ENCODE data around the gene VPS37B.

The VPS37B gene

GRCh38 chr12:122893208-122894153, 2.4 kb downstream of the VPS37B start:
- no peak for TF ChIP-seq GATA2 (IDR thresholded peaks at IDR 0.05; ENCODE audit: low read depth, low read length)

GRCh38 chr12:122891661-122892525, 4.0 kb downstream of the VPS37B start:
- no peak for TF ChIP-seq GATA2 (IDR thresholded peaks at IDR 0.05; ENCODE audit: low read depth, low read length)

- TF ChIP-seq GATA3 (IDR thresholded peaks at IDR 0.05; ENCODE audit: low read depth, low read length) = no peak
- no peak for TF ChIP-seq GATA2 (IDR thresholded peaks at IDR 0.05; ENCODE audit: low read depth, low read length)
Observed at GRCh38 chr12:122889761-122890520, 6.0 kb downstream of the VPS37B start.

GRCh38 chr12:122888232-122888752, 7.6 kb downstream of the VPS37B start:
- TF ChIP-seq GATA2 (IDR thresholded peaks at IDR 0.05; ENCODE audit: low read depth, low read length) (no peak), GATA3 (IDR thresholded peaks at IDR 0.05; ENCODE audit: low read depth, low read length) (no peak)

GRCh38 chr12:122887819-122888212, 8.1 kb downstream of the VPS37B start:
- TF ChIP-seq GATA2 (IDR thresholded peaks at IDR 0.05; ENCODE audit: low read depth, low read length) (no peak), GATA3 (IDR thresholded peaks at IDR 0.05; ENCODE audit: low read depth, low read length) (no peak)

- TF ChIP-seq GATA2 (IDR thresholded peaks at IDR 0.05; ENCODE audit: low read depth, low read length) = no peak
- no peak for TF ChIP-seq GATA3 (IDR thresholded peaks at IDR 0.05; ENCODE audit: low read depth, low read length)
Observed at GRCh38 chr12:122886851-122887818, 8.8 kb downstream of the VPS37B start.

- no peak for TF ChIP-seq GATA3 (IDR thresholded peaks at IDR 0.05; ENCODE audit: low read depth, low read length)
- no peak for TF ChIP-seq GATA2 (IDR thresholded peaks at IDR 0.05; ENCODE audit: low read depth, low read length)
Observed at GRCh38 chr12:122886161-122886560, 9.8 kb downstream of the VPS37B start.

GRCh38 chr12:122884860-122885259, 11.1 kb downstream of the VPS37B start:
- no peak for TF ChIP-seq GATA3 (IDR thresholded peaks at IDR 0.05; ENCODE audit: low read depth, low read length)
- no peak for TF ChIP-seq GATA2 (IDR thresholded peaks at IDR 0.05; ENCODE audit: low read depth, low read length)

GRCh38 chr12:122884091-122884826, 11.7 kb downstream of the VPS37B start:
- TF ChIP-seq GATA3 (IDR thresholded peaks at IDR 0.05; ENCODE audit: low read depth, low read length) (no peak), GATA2 (IDR thresholded peaks at IDR 0.05; ENCODE audit: low read depth, low read length) (no peak)

GRCh38 chr12:122882908-122883558, 12.9 kb downstream of the VPS37B start:
- TF ChIP-seq GATA2 (IDR thresholded peaks at IDR 0.05; ENCODE audit: low read depth, low read length) = no peak
- no peak for TF ChIP-seq GATA3 (IDR thresholded peaks at IDR 0.05; ENCODE audit: low read depth, low read length)

- TF ChIP-seq GATA3 (IDR thresholded peaks at IDR 0.05; ENCODE audit: low read depth, low read length) = no peak
- TF ChIP-seq GATA2 (IDR thresholded peaks at IDR 0.05; ENCODE audit: low read depth, low read length) = no peak
Observed at GRCh38 chr12:122880668-122881067, 15.3 kb downstream of the VPS37B start.
